HepG2 (cell line): ENCODE measurements around the gene LTA4H. TPM values are rescaled to one million over a fixed set of nuclear protein-coding genes. Genes with fewer than 3 reads are reported as not detected.

Experiments
- ATAC-seq: fragments of 200-7000 bp; cut with Tn5 transposase; 3 replicates; pipeline ENCODE4 v1.9.1; 2020; ENCODE audit warnings: mild to moderate bottlenecking, moderate library complexity
- BruUV-seq: library from RNA; stranded (reverse); fragments of 400-500 nt; replicated peaks from 2 replicates; lab custom pipeline; 2021; lab: Mats Ljungman, UMichigan
- CTCF ChIA-PET: fragments of 300-600 bp; formaldehyde crosslinking; extraction: SDS; loops from one replicate; lab custom pipeline; 2021; ENCODE audit warnings: low total read pairs, inconsistent platforms, low intra/inter-chr PET ratio; lab: Yijun Ruan, JAX
- POLR2A ChIA-PET: fragments of 350-600 bp; sonication (Branson Sonifier 250); formaldehyde crosslinking; loops from one replicate; lab custom pipeline; 2020; ENCODE audit warnings: antibody characterized with exemption, inconsistent platforms; lab: Yijun Ruan, JAX
- DNase-seq: peaks from one replicate; pipeline ENCODE4 v3.0.0-alpha.2; 2015; ENCODE audit warnings: low spot score
- FAIRE-seq: peaks from 3 replicates; lab custom pipeline; 2011; peaks lifted over from hg19 to GRCh38; lab: Jason Lieb, UNC
- H2AFZ ChIP-seq: one replicate; pipeline ENCODE4 v1.6.1; 2011; ENCODE audit warnings: low read length, inconsistent platforms
- H3K27ac ChIP-seq: fragments of 300-600 bp; 3 replicates; pipeline ENCODE4 v1.8.0; 2011; ENCODE audit warnings: mixed run types, mild to moderate bottlenecking, mixed read lengths, low read length, inconsistent platforms; ENCODE audit not compliant: insufficient read depth; ENCODE audit errors: extremely low read length
- H3K27me3 ChIP-seq, 2 experiments: fragments of 200-600 bp in 1 of 2; 2 replicates in 1 of 2; 3 replicates in 1 of 2; pipeline versions ENCODE4 v1.6.0 to v1.8.0; 2011; ENCODE audit warnings: low read length in 2 of 2, mild to moderate bottlenecking in 2 of 2, moderate library complexity in 2 of 2, inconsistent platforms in 1 of 2; ENCODE audit not compliant: insufficient read depth in 2 of 2, control insufficient read depth in 1 of 2
- H3K36me3 ChIP-seq, 2 experiments: fragments of 200-600 bp in 1 of 2; replicated peaks in 1 of 2; 2 replicates in 1 of 2; 3 replicates in 1 of 2; pipeline versions ENCODE4 v1.5.1 to v1.8.0; 2011; ENCODE audit warnings: low read length in 2 of 2, inconsistent platforms in 1 of 2; ENCODE audit not compliant: insufficient read depth in 2 of 2, control insufficient read depth in 1 of 2
- H3K4me1 ChIP-seq: 2 replicates; pipeline ENCODE4 v1.5.1; 2012; ENCODE audit warnings: low read length, inconsistent platforms; ENCODE audit not compliant: insufficient read depth
- H3K4me2 ChIP-seq: 2 replicates; pipeline ENCODE4 v1.6.0; 2011; ENCODE audit warnings: low read depth, low read length, inconsistent platforms
- H3K4me3 ChIP-seq, 3 experiments: fragments of 200-600 bp in 1 of 3; sonication (generic), shearing (Covaris generic) in 1 of 3; replicated peaks in 1 of 3; 2 replicates each; pipeline ENCODE4 v1.5.1; 2011 to 2016; ENCODE audit warnings: low read length in 3 of 3, inconsistent platforms in 2 of 3, low read depth in 2 of 3, mild to moderate bottlenecking in 2 of 3, control low read depth in 1 of 3, mixed read lengths in 1 of 3; ENCODE audit not compliant: insufficient read depth in 1 of 3
- H3K79me2 ChIP-seq: one replicate; pipeline ENCODE4 v1.6.1; 2011; ENCODE audit warnings: low read length, inconsistent platforms; ENCODE audit not compliant: insufficient read depth
- H3K9ac ChIP-seq: 2 replicates; pipeline ENCODE4 v1.6.0; 2011; ENCODE audit warnings: mild to moderate bottlenecking, low read depth, low read length, inconsistent platforms; ENCODE audit not compliant: insufficient read depth
- H3K9me3 ChIP-seq: 2 replicates; pipeline ENCODE4 v1.5.1; 2012; ENCODE audit warnings: mild to moderate bottlenecking, low read length
- H4K20me1 ChIP-seq: 2 replicates; pipeline ENCODE4 v1.6.0; 2011; ENCODE audit warnings: inconsistent platforms, mild to moderate bottlenecking, low read length, moderate library complexity; ENCODE audit not compliant: insufficient read depth
- IRX3 ChIP-seq: sonication (generic); formaldehyde crosslinking; IDR thresholded peaks from 2 replicates; pipeline ENCODE4 v1.8.1; 2023; ENCODE audit warnings: mild to moderate bottlenecking, low read depth, missing genetic modification reagents, borderline replicate concordance
- SATB2 ChIP-seq: sonication (generic); formaldehyde crosslinking; IDR thresholded peaks from 2 replicates; pipeline ENCODE4 v1.5.0; 2020; ENCODE audit warnings: missing genetic modification reagents
- ZFYVE20 ChIP-seq: sonication (generic); formaldehyde crosslinking; IDR thresholded peaks from 2 replicates; pipeline ENCODE4 v1.8.0; 2023; ENCODE audit warnings: low read depth, mild to moderate bottlenecking, moderate library complexity, missing genetic modification reagents, borderline replicate concordance
- ZNF292 ChIP-seq: sonication (generic); formaldehyde crosslinking; IDR thresholded peaks from 2 replicates; pipeline ENCODE4 v1.8.1; 2022; ENCODE audit warnings: mild to moderate bottlenecking, low read depth, missing genetic modification reagents, borderline replicate concordance
- ZNF3 ChIP-seq: IDR thresholded peaks from 2 replicates; pipeline ENCODE4 v1.7.0; 2017; ENCODE audit warnings: inconsistent platforms
- ZNF329 ChIP-seq: sonication (generic); formaldehyde crosslinking; IDR thresholded peaks from 2 replicates; pipeline ENCODE4 v1.9.0; 2021; ENCODE audit warnings: low read depth, mild to moderate bottlenecking, missing genetic modification reagents
- ZNF331 ChIP-seq: sonication (generic); formaldehyde crosslinking; IDR thresholded peaks from 2 replicates; pipeline ENCODE4 v1.4.0; 2020; ENCODE audit warnings: missing genetic modification reagents
- ZNF362 ChIP-seq: sonication (generic); formaldehyde crosslinking; IDR thresholded peaks from 2 replicates; pipeline ENCODE4 v1.4.0; 2020; ENCODE audit warnings: missing genetic modification reagents, mild to moderate bottlenecking, borderline replicate concordance
- ZNF501 ChIP-seq: sonication (generic); formaldehyde crosslinking; IDR thresholded peaks from 2 replicates; pipeline ENCODE4 v1.5.1; 2020; ENCODE audit warnings: mild to moderate bottlenecking, moderate library complexity, missing genetic modification reagents
- ZNF687 ChIP-seq: sonication (generic); formaldehyde crosslinking; IDR thresholded peaks from 2 replicates; pipeline ENCODE4 v1.5.1; 2020; ENCODE audit warnings: mild to moderate bottlenecking, missing genetic modification reagents, moderate library complexity
- WGBS: methylation state at CpG from one replicate; pipeline ENCODE4 v1.1.6; 2017; ENCODE audit warnings: low lambda C conversion rate; 5-methylcytosine and 5-hydroxymethylcytosine counted together
- in situ Hi-C: cut with HindIII; loops from 2 replicates; pipeline ENCODE4 v1.10.0; 2017; ENCODE audit warnings: low pct_unique_long_range_greater_than_20kb; ENCODE audit not compliant: extremely low pct_ligation_motif_present
- intact Hi-C: fragments of 100-400 bp; cut with micrococcal nuclease; formaldehyde crosslinking; loops from one replicate; pipeline ENCODE4 v1.10.0; 2022; ENCODE audit not compliant: unreplicated experiment
- polyA plus RNA-seq, 8 experiments: library from polyadenylated mRNA; depleted of rRNA in 3 of 8; stranded (reverse) in 7 of 8; unstranded in 1 of 8; fragments of >200 nt; fragmentation: Illumina TruSeq in 4 of 8; extraction: Trizol in 4 of 8; gene quantifications; 2 replicates each; pipeline versions ENCODE4 v1.2.1 to v1.2.3, GENCODE V29; 2011 to 2016; ENCODE audit warnings: low read depth in 4 of 8, missing spikeins in 1 of 8, mixed read lengths in 1 of 8; ENCODE audit not compliant: insufficient read depth in 1 of 8
- total RNA-seq, 5 experiments: library from RNA; depleted of rRNA; stranded (reverse); fragments of >200 nt; fragmentation: Illumina TruSeq; extraction: Trizol; gene quantifications; 2 replicates each; pipeline ENCODE4 v1.2.3, GENCODE V29; 2016; ENCODE audit warnings: low read depth in 1 of 5

Gene LTA4H
- total and polyA plus RNA-seq, 2 of the 13 experiments (the other 11 are each of a cell fraction or from before 2014, with no cell fraction given): 87.5 to 90.4 TPM

GRCh38 chr12:95978351-95978750 lies 57.0 kb downstream of the LTA4H start:
- 0 out of 2 replicates have a peak, but pooled peaks have one; percentile 21 for TF ChIP-seq ZNF501 (CRISPR knock-in tag)
- TF ChIP-seq ZNF331 (CRISPR knock-in tag): 0 out of 2 replicates have a peak, but pooled peaks have one; percentile 7
- no peak for TF ChIP-seq SATB2 (CRISPR knock-in tag)
- H3K79me2 ChIP-seq: no peaks in the 10 kb centered on the region
- no peak overlapping the region for H3K4me3 ChIP-seq
- no peak overlapping the region for H2AFZ ChIP-seq
- no peak for ATAC-seq
- H3K4me2 ChIP-seq: no peak overlapping the region
- H4K20me1 ChIP-seq: no peaks in the 10 kb centered on the region
- no TSS peak for BruUV-seq
- no peaks in the 10 kb centered on the region for H3K36me3 ChIP-seq
- no peak overlapping the region for H3K27ac ChIP-seq
- no peaks in the 10 kb centered on the region for H3K9me3 ChIP-seq
- FAIRE-seq: no peak
- no peak for DNase-seq
- intact Hi-C loops: no loop called here
- H3K27me3 ChIP-seq: no peaks in the 10 kb centered on the region
- in situ Hi-C loops: loop anchor here (25.0 kb wide), 1 partner anchor 391 kb away; no protein-coding TSS in a partner anchor
- H3K4me1 ChIP-seq: peaks cover 71% of the 10 kb centered on the region
- 96% methylated on average over 4 of the region's 5 CpGs for whole genome bisulfite sequencing
- POLR2A ChIA-PET: interaction anchor here (1.7 to 7.0 kb wide), 5 partner anchors 12 to 36 kb away, joined by 6 to 92 read pairs (median 10); partner anchors contain the start of genes AMDHD1, CCDC38 and HAL
- no peak overlapping the region for H3K9ac ChIP-seq
- CTCF ChIA-PET: no interaction called here

DNA sequence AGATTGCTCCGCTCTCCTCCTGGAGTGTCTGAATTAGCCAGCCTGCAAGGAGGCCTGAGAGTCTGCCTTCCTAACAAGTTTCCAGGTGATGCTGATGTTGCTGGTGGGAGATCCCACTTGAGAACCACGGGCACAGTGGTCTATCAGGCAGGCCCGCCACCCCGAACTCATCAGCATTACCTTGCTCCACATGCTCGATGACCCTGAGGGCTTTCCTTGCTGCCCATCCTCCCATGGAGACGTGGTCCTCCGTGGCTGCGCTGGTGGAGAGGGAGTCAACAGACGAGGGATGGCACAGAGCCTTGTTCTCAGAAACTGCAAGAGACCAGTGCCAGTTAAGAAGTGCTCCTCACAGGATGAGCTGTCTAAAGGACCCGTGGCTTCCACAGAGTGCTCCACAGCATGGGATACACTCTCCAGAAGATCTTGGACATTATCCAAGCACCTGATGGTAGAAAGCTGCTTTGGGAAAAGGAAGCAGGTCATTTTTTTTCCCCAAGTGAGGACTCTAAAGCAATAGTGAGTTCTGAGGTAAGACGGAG lies 57.6 kb downstream of the LTA4H start:
- CTCF ChIA-PET: no interaction called here
- Histone ChIP-seq H3K9me3 (no peaks in the 10 kb centered on the region), H4K20me1 (no peaks in the 10 kb centered on the region), H3K4me1 (peaks cover 72% of the 10 kb centered on the region), H3K27ac (no peak overlapping the region), H2AFZ (no peak overlapping the region), H3K79me2 (no peaks in the 10 kb centered on the region), H3K36me3 (no peaks in the 10 kb centered on the region), H3K4me3 (no peak overlapping the region), H3K9ac (no peak overlapping the region), H3K4me2 (no peak overlapping the region), H3K27me3 (no peaks in the 10 kb centered on the region)
- 98% methylated on average over 11 of the region's 11 CpGs for WGBS
- intact Hi-C loops: loop anchor here (2.0 kb wide), 1 partner anchor 19 kb away; the partner anchor contains the start of gene HAL
- ATAC-seq (no peak), DNase-seq (no peak), FAIRE-seq (no peak)
- BruUV-seq: no TSS peak
- POLR2A ChIA-PET: interaction anchor here (0.6 to 7.0 kb wide), 6 partner anchors 10 to 35 kb away, joined by 3 to 92 read pairs (median 10); partner anchors contain the start of genes AMDHD1, CCDC38 and HAL
- in situ Hi-C loops: loop anchor here (25.0 kb wide), 1 partner anchor 391 kb away; no protein-coding TSS in a partner anchor
- TF ChIP-seq ZNF329 (0 out of 2 replicates have a peak, but pooled peaks have one; percentile 43), ZFYVE20 (CRISPR knock-in tag) (no peak), ZNF3 (CRISPR knock-in tag) (no peak), ZNF362 (0 out of 2 replicates have a peak, but pooled peaks have one; percentile 29), IRX3 (CRISPR knock-in tag) (no peak), ZNF292 (CRISPR knock-in tag) (no peak), ZNF687 (peak; percentile 58)
